NCI-H82 treated with DMSO at 0.1 percent for 48 hours (cell line): ENCODE data around the gene CBY1.

Experiments used
- DNase-seq: peaks from one replicate; lab custom pipeline; 2025; ENCODE audit not compliant: unreplicated experiment; lab: John Stamatoyannopoulos, UW

Gene CBY1

DNA sequence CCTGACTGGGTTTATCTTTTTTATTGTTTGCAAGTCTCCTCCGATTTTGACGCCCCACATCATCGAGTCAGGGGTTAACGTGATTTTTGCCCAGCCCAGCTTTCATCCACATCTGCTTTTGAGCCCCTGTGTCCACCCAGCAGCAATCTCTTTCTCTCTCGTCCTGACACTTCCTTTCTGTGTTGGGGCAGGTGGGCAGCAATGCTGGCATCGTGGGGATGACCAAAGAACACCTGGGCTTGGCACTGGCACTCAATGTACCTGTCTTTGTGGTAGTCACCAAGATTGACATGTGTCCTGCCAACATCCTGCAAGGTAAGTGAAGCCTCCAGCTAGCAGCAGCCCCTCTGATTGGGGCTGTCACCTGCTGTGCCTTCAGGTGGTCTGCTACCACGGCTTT, 65.1 kb downstream of the CBY1 start:
- no peak for DNase-seq
